Parathyroid adenoma (tissue), 2 donors: ENCODE data around the gene ID1.

ENCODE experiments used
- H2AFZ ChIP-seq: fragments of 300-600 bp; sonication (generic); one replicate; pipeline ENCODE4 v1.7.0; 2017; ENCODE audit warnings: antibody characterized with exemption, mild to moderate bottlenecking
- H3K27ac ChIP-seq: fragments of 300-600 bp; sonication (generic); one replicate; pipeline ENCODE4 v1.7.0; 2017
- H3K27me3 ChIP-seq: fragments of 300-600 bp; sonication (generic); one replicate; pipeline ENCODE4 v1.7.0; 2017; ENCODE audit warnings: low read length; ENCODE audit not compliant: control insufficient read depth, insufficient read depth
- H3K36me3 ChIP-seq: fragments of 300-600 bp; sonication (generic); one replicate; pipeline ENCODE4 v1.7.0; 2017; ENCODE audit warnings: low read length; ENCODE audit not compliant: control insufficient read depth, insufficient read depth
- H3K4me1 ChIP-seq: fragments of 300-600 bp; sonication (generic); one replicate; pipeline ENCODE4 v1.7.0; 2017; ENCODE audit warnings: control low read depth
- H3K4me2 ChIP-seq: fragments of 300-600 bp; sonication (generic); one replicate; pipeline ENCODE4 v1.7.0; 2017; ENCODE audit warnings: low read length
- H3K4me3 ChIP-seq: fragments of 300-600 bp; sonication (generic); one replicate; pipeline ENCODE4 v1.7.0; 2017; ENCODE audit warnings: low read depth, low read length
- H3K79me2 ChIP-seq: fragments of 300-600 bp; sonication (generic); one replicate; pipeline ENCODE4 v1.7.0; 2017; ENCODE audit warnings: control low read depth
- H3K9ac ChIP-seq: fragments of 300-600 bp; sonication (generic); one replicate; pipeline ENCODE4 v1.7.0; 2017; ENCODE audit warnings: mild to moderate bottlenecking
- H3K9me3 ChIP-seq: fragments of 300-600 bp; sonication (generic); one replicate; pipeline ENCODE4 v1.7.0; 2017; ENCODE audit warnings: low read length; ENCODE audit not compliant: control insufficient read depth
- CTCF ChIP-seq: fragments of 300-600 bp; sonication (generic); IDR thresholded peaks from one replicate; pipeline ENCODE4 v1.7.0; 2017; ENCODE audit warnings: antibody characterized with exemption, mild to moderate bottlenecking
- donor health status: primary hyperparathyroidism.

The ID1 gene

GRCh38 chr20:31638317-31638716, 33.2 kb downstream of the ID1 start:
- no peak overlapping the region for H2AFZ ChIP-seq
- no peak overlapping the region for H3K4me3 ChIP-seq
- no peak for TF ChIP-seq CTCF
- no peaks in the 10 kb centered on the region for H3K79me2 ChIP-seq
- peak overlapping the region; percentile 15 for H3K27ac ChIP-seq
- H3K4me1 ChIP-seq: no peaks in the 10 kb centered on the region
- no peaks in the 10 kb centered on the region for H3K36me3 ChIP-seq
- no peaks in the 10 kb centered on the region for H3K27me3 ChIP-seq
- H3K4me2 ChIP-seq: no peak overlapping the region
- H3K9ac ChIP-seq: no peak overlapping the region
- H3K9me3 ChIP-seq: no peaks in the 10 kb centered on the region

- no peaks in the 10 kb centered on the region for H3K9me3 ChIP-seq
- no peaks in the 10 kb centered on the region for H3K27me3 ChIP-seq
- H3K4me2 ChIP-seq: no peak overlapping the region
- H3K4me1 ChIP-seq: no peaks in the 10 kb centered on the region
- H3K4me3 ChIP-seq: no peak overlapping the region
- no peak overlapping the region for H3K27ac ChIP-seq
- no peak overlapping the region for H2AFZ ChIP-seq
- TF ChIP-seq CTCF: no peak
- H3K9ac ChIP-seq: no peak overlapping the region
- H3K36me3 ChIP-seq: no peaks in the 10 kb centered on the region
- H3K79me2 ChIP-seq: no peaks in the 10 kb centered on the region
Measured at GRCh38 chr20:31638816-31639215, 33.7 kb downstream of the ID1 start.

GRCh38 chr20:31640259-31640658, 35.2 kb downstream of the ID1 start:
- Histone ChIP-seq H3K27me3 (no peaks in the 10 kb centered on the region), H3K4me3 (no peak overlapping the region), H3K9ac (no peak overlapping the region), H2AFZ (no peak overlapping the region), H3K9me3 (no peaks in the 10 kb centered on the region), H3K4me2 (no peak overlapping the region), H3K79me2 (no peaks in the 10 kb centered on the region), H3K27ac (no peak overlapping the region), H3K4me1 (no peaks in the 10 kb centered on the region), H3K36me3 (no peaks in the 10 kb centered on the region)
- no peak for TF ChIP-seq CTCF

- Histone ChIP-seq H3K4me2 (no peak overlapping the region), H3K27me3 (no peaks in the 10 kb centered on the region), H3K27ac (no peak overlapping the region), H3K36me3 (no peaks in the 10 kb centered on the region), H2AFZ (no peak overlapping the region), H3K4me1 (no peaks in the 10 kb centered on the region), H3K9ac (no peak overlapping the region), H3K4me3 (no peak overlapping the region), H3K9me3 (no peaks in the 10 kb centered on the region), H3K79me2 (no peaks in the 10 kb centered on the region)
- TF ChIP-seq CTCF: no peak
Measured at GRCh38 chr20:31641391-31641790, 36.3 kb downstream of the ID1 start.

GRCh38 chr20:31642837-31643236, 37.7 kb downstream of the ID1 start:
- H3K9ac ChIP-seq: no peak overlapping the region
- no peak overlapping the region for H3K4me2 ChIP-seq
- H3K27ac ChIP-seq: no peak overlapping the region
- no peaks in the 10 kb centered on the region for H3K36me3 ChIP-seq
- no peaks in the 10 kb centered on the region for H3K4me1 ChIP-seq
- no peak overlapping the region for H3K4me3 ChIP-seq
- H3K79me2 ChIP-seq: no peaks in the 10 kb centered on the region
- H3K27me3 ChIP-seq: no peaks in the 10 kb centered on the region
- H3K9me3 ChIP-seq: no peaks in the 10 kb centered on the region
- TF ChIP-seq CTCF: no peak
- H2AFZ ChIP-seq: no peak overlapping the region
